ENCODE results near the gene CERS1.

CERS1 gene

GRCh38 chr19:18848878-18849661 lies 46.9 kb downstream of the CERS1 start:
- Histone ChIP-seq H3K4me3 (ENCODE audit: low read length, poor library complexity, severe bottlenecking) (no peak overlapping the region), H3K79me2 (ENCODE audit: insufficient read depth, low read length) (peaks cover 63% of the 10 kb centered on the region), H3K9ac (ENCODE audit: low read depth, low read length, poor library complexity, severe bottlenecking) (no peak overlapping the region), H3K4me1 (ENCODE audit: insufficient read depth, low read length, poor library complexity, severe bottlenecking) (no peaks in the 10 kb centered on the region), H3K27me3 (ENCODE audit: insufficient read depth, low read length, poor library complexity, severe bottlenecking) (no peaks in the 10 kb centered on the region), H3K4me2 (ENCODE audit: low read depth, low read length, poor library complexity, severe bottlenecking) (no peak overlapping the region), H3F3A (ENCODE audit: low read depth) (no peaks in the 10 kb centered on the region), H3K36me3 (ENCODE audit: insufficient read depth, low read length) (peaks cover 83% of the 10 kb centered on the region; the same call in 1 of the 2 replicates), H2AFZ (ENCODE audit: low read length) (no peak overlapping the region), H3K9me2 (replicated peaks; ENCODE audit: low read depth, low read length) (no peaks in the 10 kb centered on the region), H3K9me3 (ENCODE audit: insufficient read depth, low read depth, low read length) (no peaks in the 10 kb centered on the region), H4K20me1 (ENCODE audit: insufficient read depth, low read length, poor library complexity, severe bottlenecking) (peaks cover 69% of the 10 kb centered on the region)
- TF ChIP-seq EZH2phosphoT487 (IDR thresholded peaks at IDR 0.05; ENCODE audit: borderline replicate concordance) (no peak), CTCF (conservative IDR thresholded peaks at IDR 0.05; ENCODE audit: low read length) (no peak)

- Histone ChIP-seq H3K4me3 (ENCODE audit: low read length, poor library complexity, severe bottlenecking) (no peak overlapping the region), H3K9me2 (replicated peaks; ENCODE audit: low read depth, low read length) (no peaks in the 10 kb centered on the region), H3F3A (ENCODE audit: low read depth) (no peaks in the 10 kb centered on the region), H4K20me1 (ENCODE audit: insufficient read depth, low read length, poor library complexity, severe bottlenecking) (peaks cover 74% of the 10 kb centered on the region), H3K4me1 (ENCODE audit: insufficient read depth, low read length, poor library complexity, severe bottlenecking) (peaks cover 13% of the 10 kb centered on the region), H3K9me3 (ENCODE audit: insufficient read depth, low read depth, low read length) (no peaks in the 10 kb centered on the region), H3K9ac (ENCODE audit: low read depth, low read length, poor library complexity, severe bottlenecking) (no peak overlapping the region), H3K27me3 (ENCODE audit: insufficient read depth, low read length, poor library complexity, severe bottlenecking) (no peaks in the 10 kb centered on the region), H3K36me3 (ENCODE audit: insufficient read depth, low read length) (peaks cover 70% of the 10 kb centered on the region; the same call in 1 of the 2 replicates), H3K4me2 (ENCODE audit: low read depth, low read length, poor library complexity, severe bottlenecking) (no peak overlapping the region), H3K79me2 (ENCODE audit: insufficient read depth, low read length) (peaks cover 76% of the 10 kb centered on the region), H2AFZ (ENCODE audit: low read length) (no peak overlapping the region)
- TF ChIP-seq CTCF (conservative IDR thresholded peaks at IDR 0.05; ENCODE audit: low read length) (peak; percentile 29), EZH2phosphoT487 (IDR thresholded peaks at IDR 0.05; ENCODE audit: borderline replicate concordance) (no peak)
Observed at GRCh38 chr19:18847549-18848463, 48.2 kb downstream of the CERS1 start.

GRCh38 chr19:18846862-18847548 lies 49.0 kb downstream of the CERS1 start:
- Histone ChIP-seq H3K36me3 (ENCODE audit: insufficient read depth, low read length) (peaks cover 63% of the 10 kb centered on the region; the same call in 1 of the 2 replicates), H3K9ac (ENCODE audit: low read depth, low read length, poor library complexity, severe bottlenecking) (no peak overlapping the region)

More at GRCh38 chr19:18846862-18847548, 49.0 kb downstream of the CERS1 start:
- Histone ChIP-seq H3K9me3 (ENCODE audit: insufficient read depth, low read depth, low read length) (no peaks in the 10 kb centered on the region), H3F3A (ENCODE audit: low read depth) (no peaks in the 10 kb centered on the region), H3K27me3 (ENCODE audit: insufficient read depth, low read length, poor library complexity, severe bottlenecking) (no peaks in the 10 kb centered on the region), H3K4me1 (ENCODE audit: insufficient read depth, low read length, poor library complexity, severe bottlenecking) (peaks cover 13% of the 10 kb centered on the region), H3K9me2 (replicated peaks; ENCODE audit: low read depth, low read length) (no peaks in the 10 kb centered on the region), H3K79me2 (ENCODE audit: insufficient read depth, low read length) (peaks cover 84% of the 10 kb centered on the region), H2AFZ (ENCODE audit: low read length) (no peak overlapping the region), H3K4me3 (ENCODE audit: low read length, poor library complexity, severe bottlenecking) (no peak overlapping the region), H3K4me2 (ENCODE audit: low read depth, low read length, poor library complexity, severe bottlenecking) (no peak overlapping the region), H4K20me1 (ENCODE audit: insufficient read depth, low read length, poor library complexity, severe bottlenecking) (peaks cover 81% of the 10 kb centered on the region)
- no peak for TF ChIP-seq EZH2phosphoT487 (IDR thresholded peaks at IDR 0.05; ENCODE audit: borderline replicate concordance)
- TF ChIP-seq CTCF (conservative IDR thresholded peaks at IDR 0.05; ENCODE audit: low read length): peak; percentile 90
